Measurements from ENCODE around the gene FRYL. TPM values are rescaled to one million over a fixed set of nuclear protein-coding genes. Genes with fewer than 3 reads are reported as not detected.

FRYL gene
- total RNA-seq, 4 donors from 2014 or later: 51.1 to 96.5 (median 70.6) TPM

- 95 to 97% methylated on average over 3 of the region's 3 CpGs for WGBS, 2 donors
- H3K4me3 ChIP-seq (ENCODE audit: low read depth, poor library complexity, severe bottlenecking): no peak overlapping the region
- no peak for DNase-seq (ENCODE audit: low spot score in 2 of 2)
- TF ChIP-seq CTCF (IDR thresholded peaks at IDR 0.05) (no peak), POLR2A (IDR thresholded peaks at IDR 0.05) (no peak)
- intact Hi-C loops (cut with DNase I; ENCODE audit: low total_unique reads): no loop called here
These were observed 261.9 kb downstream of the FRYL start for GRCh38 chr4:48518143-48518542.

GRCh38 chr4:48509543-48509942 is 270.5 kb downstream of the FRYL start:
- TF ChIP-seq POLR2A (IDR thresholded peaks at IDR 0.05): no peak
- TF ChIP-seq CTCF (IDR thresholded peaks at IDR 0.05): no peak
- no peak for DNase-seq (ENCODE audit: low spot score in 2 of 2)
- H3K4me3 ChIP-seq (ENCODE audit: low read depth, poor library complexity, severe bottlenecking): no peak overlapping the region
- intact Hi-C loops (cut with DNase I; ENCODE audit: low total_unique reads): no loop called here

GRCh38 chr4:48506716-48507115 is 273.4 kb downstream of the FRYL start:
- DNase-seq (ENCODE audit: low spot score in 2 of 2): no peak
- WGBS, 2 donors: 90 to 93% methylated on average over 2 of the region's 2 CpGs
- H3K4me3 ChIP-seq (ENCODE audit: low read depth, poor library complexity, severe bottlenecking): no peak overlapping the region
- TF ChIP-seq CTCF (IDR thresholded peaks at IDR 0.05) (no peak), POLR2A (IDR thresholded peaks at IDR 0.05) (no peak)
- intact Hi-C loops (cut with DNase I; ENCODE audit: low total_unique reads): no loop called here

- no peak for TF ChIP-seq POLR2A (IDR thresholded peaks at IDR 0.05)
- TF ChIP-seq CTCF (IDR thresholded peaks at IDR 0.05): no peak
- WGBS, 2 donors: 76 to 85% methylated on average over 1 of the region's 1 CpG
- DNase-seq (ENCODE audit: low spot score in 2 of 2): no peak
- no peak overlapping the region for H3K4me3 ChIP-seq (ENCODE audit: low read depth, poor library complexity, severe bottlenecking)
- intact Hi-C loops (cut with DNase I; ENCODE audit: low total_unique reads): no loop called here
These were observed 275.7 kb downstream of the FRYL start for GRCh38 chr4:48504352-48504751.

GRCh38 chr4:48504026-48504330 is 276.1 kb downstream of the FRYL start:
- no peak for DNase-seq (ENCODE audit: low spot score in 2 of 2)
- WGBS, 2 donors: 96 to 97% methylated on average over 2 of the region's 2 CpGs
- no peak for TF ChIP-seq CTCF (IDR thresholded peaks at IDR 0.05)
- no peak for TF ChIP-seq POLR2A (IDR thresholded peaks at IDR 0.05)
- H3K4me3 ChIP-seq (ENCODE audit: low read depth, poor library complexity, severe bottlenecking): no peak overlapping the region
- intact Hi-C loops (cut with DNase I; ENCODE audit: low total_unique reads): no loop called here

GRCh38 chr4:48503233-48504025 is 276.6 kb downstream of the FRYL start:
- intact Hi-C loops (cut with DNase I; ENCODE audit: low total_unique reads): no loop called here
- 53 to 56% methylated on average over 4 of the region's 4 CpGs for WGBS, 2 donors
- no peak overlapping the region for H3K4me3 ChIP-seq (ENCODE audit: low read depth, poor library complexity, severe bottlenecking)
- TF ChIP-seq POLR2A (IDR thresholded peaks at IDR 0.05) (no peak), CTCF (IDR thresholded peaks at IDR 0.05) (no peak)
- no peak for DNase-seq (ENCODE audit: low spot score in 2 of 2)

Measured in lower leg skin (tissue), 4 donors.